Thyroid gland (tissue), 4 donors: ENCODE data around the gene TFAP2D. TPM values are rescaled to one million over a fixed set of nuclear protein-coding genes. Genes with fewer than 3 reads are reported as not detected.

Source experiments
- DNase-seq, 2 donors: peaks; one replicate each; pipeline ENCODE4 v3.0.0-alpha.2; 2019
- H3K27ac ChIP-seq, 3 donors: fragments of 200-600 bp; sonication (generic); 1 replicate in 2 of 3; 2 replicates in 1 of 3; pipeline ENCODE4 v1.5.1; 2016 to 2019; ENCODE audit warnings: mild to moderate bottlenecking in 1 of 3, moderate library complexity in 1 of 3
- H3K27me3 ChIP-seq: fragments of 200-600 bp; sonication (generic); one replicate; pipeline ENCODE4 v1.5.1; 2019
- H3K36me3 ChIP-seq, 2 donors: fragments of 200-600 bp; sonication (generic); one replicate each; pipeline ENCODE4 v1.5.1; 2016 to 2019
- H3K4me1 ChIP-seq, 2 donors: fragments of 200-600 bp; sonication (generic); one replicate each; pipeline ENCODE4 v1.5.1; 2017 to 2019
- H3K4me3 ChIP-seq, 3 donors: fragments of 200-600 bp; sonication (generic); replicated peaks in 1 of 3; 1 replicate in 2 of 3; 2 replicates in 1 of 3; pipeline ENCODE4 v1.5.1; 2016; ENCODE audit warnings: mild to moderate bottlenecking in 1 of 3
- H3K9me3 ChIP-seq: fragments of 200-600 bp; sonication (generic); one replicate; pipeline ENCODE4 v1.5.1; 2017
- POLR2A ChIP-seq, 2 donors: fragments of 450-650 bp; IDR thresholded peaks; one replicate each; pipeline ENCODE4 v1.6.1; 2017; ENCODE audit warnings: antibody characterized with exemption in 2 of 2, mild to moderate bottlenecking in 2 of 2, moderate library complexity in 1 of 2
- WGBS, 2 donors: methylation state at CpG; one replicate each; pipeline ENCODE4 v1.1.5; 2017; 5-methylcytosine and 5-hydroxymethylcytosine counted together
- intact Hi-C: fragments of 100-400 bp; cut with DNase I; formaldehyde crosslinking; loops from one replicate; pipeline ENCODE4 v1.15.1; 2023
- total RNA-seq, 4 donors: library from RNA; depleted of rRNA; stranded (reverse); fragments of >200 nt; gene quantifications; one replicate each; pipeline ENCODE4 v1.2.3, GENCODE V29; 2016
- TF ChIP-seq, protein P1 (sequence below), 6 experiments: fragments of 200-600 bp in 3 of 6; fragments of 450-650 bp in 3 of 6; sonication (generic) in 3 of 6; IDR thresholded peaks; one replicate each; pipeline ENCODE4 v1.5.1; 2016 to 2019; ENCODE audit warnings: antibody characterized with exemption in 6 of 6, mild to moderate bottlenecking in 2 of 6, inconsistent platforms in 1 of 6, moderate library complexity in 1 of 6

Gene TFAP2D
- total RNA-seq, 4 donors from 2014 or later: not detected

DNA sequence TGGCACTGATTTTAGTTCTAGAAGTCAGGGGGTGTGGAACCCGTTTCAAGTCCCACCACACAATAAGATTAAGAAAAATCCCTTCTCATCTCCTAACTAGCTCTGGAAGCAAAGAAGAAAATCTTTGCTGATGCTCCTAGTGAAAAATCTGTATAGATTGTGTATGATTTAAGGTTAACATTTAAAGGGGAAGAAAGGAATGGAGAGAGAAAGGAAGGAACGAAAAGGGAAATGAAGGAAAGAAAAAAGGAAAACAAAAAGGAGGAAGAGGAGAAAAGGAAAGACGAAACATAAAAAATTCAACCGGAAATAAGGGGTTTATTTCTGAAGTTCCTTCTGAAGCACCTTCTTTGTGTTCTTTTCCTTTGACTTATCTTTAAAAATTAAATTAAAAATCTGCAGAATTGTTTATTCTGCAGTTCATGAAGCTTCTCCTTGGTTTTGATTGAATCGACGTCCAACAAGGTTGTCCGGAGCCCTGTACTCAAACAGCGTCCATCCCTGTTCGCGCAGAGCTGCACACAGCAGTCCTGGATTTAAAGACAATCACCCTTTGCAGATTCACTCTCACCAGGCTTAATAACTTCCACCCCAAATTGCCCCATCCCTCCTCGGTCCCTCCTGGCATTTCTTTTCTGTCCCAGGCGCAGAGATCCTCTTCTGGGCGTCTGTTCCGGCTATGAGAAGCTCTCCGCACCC lies 103.8 kb downstream of the TFAP2D start:
- 11 to 15% methylated on average over 14 to 15 of the region's 15 CpGs for WGBS, 2 donors
- H3K27me3 ChIP-seq: peaks cover 25% of the 10 kb centered on the region
- no peak overlapping the region for H3K27ac ChIP-seq
- no peaks in the 10 kb centered on the region for H3K36me3 ChIP-seq
- TF ChIP-seq, protein P1, sequence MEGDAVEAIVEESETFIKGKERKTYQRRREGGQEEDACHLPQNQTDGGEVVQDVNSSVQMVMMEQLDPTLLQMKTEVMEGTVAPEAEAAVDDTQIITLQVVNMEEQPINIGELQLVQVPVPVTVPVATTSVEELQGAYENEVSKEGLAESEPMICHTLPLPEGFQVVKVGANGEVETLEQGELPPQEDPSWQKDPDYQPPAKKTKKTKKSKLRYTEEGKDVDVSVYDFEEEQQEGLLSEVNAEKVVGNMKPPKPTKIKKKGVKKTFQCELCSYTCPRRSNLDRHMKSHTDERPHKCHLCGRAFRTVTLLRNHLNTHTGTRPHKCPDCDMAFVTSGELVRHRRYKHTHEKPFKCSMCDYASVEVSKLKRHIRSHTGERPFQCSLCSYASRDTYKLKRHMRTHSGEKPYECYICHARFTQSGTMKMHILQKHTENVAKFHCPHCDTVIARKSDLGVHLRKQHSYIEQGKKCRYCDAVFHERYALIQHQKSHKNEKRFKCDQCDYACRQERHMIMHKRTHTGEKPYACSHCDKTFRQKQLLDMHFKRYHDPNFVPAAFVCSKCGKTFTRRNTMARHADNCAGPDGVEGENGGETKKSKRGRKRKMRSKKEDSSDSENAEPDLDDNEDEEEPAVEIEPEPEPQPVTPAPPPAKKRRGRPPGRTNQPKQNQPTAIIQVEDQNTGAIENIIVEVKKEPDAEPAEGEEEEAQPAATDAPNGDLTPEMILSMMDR (IDR thresholded peaks at IDR 0.05): no peak
- no peak for TF ChIP-seq POLR2A (IDR thresholded peaks at IDR 0.05)
- H3K4me1 ChIP-seq: peaks cover 10 to 15% of the 10 kb centered on the region in 2 donors
- intact Hi-C loops: loop anchor here (10.0 kb wide), 1 partner anchor 1208 kb away; no protein-coding TSS in a partner anchor
- DNase-seq: no peak
- H3K9me3 ChIP-seq: no peaks in the 10 kb centered on the region
- H3K4me3 ChIP-seq: no peak overlapping the region

DNA sequence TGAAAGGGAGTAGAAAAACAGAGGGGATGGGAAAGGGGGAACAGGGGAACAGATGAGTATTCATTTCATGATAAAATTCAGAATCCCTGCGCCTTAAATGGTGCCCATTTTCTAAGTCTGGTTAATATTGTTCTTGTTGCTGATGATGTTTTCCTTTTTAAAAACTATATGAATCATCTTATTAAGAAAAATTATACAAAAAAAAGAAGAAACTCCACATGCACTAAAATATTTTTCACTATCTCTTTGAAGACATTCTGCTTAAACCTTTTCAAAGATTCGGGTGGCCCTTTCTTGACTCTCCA lies 104.3 kb downstream of the TFAP2D start:
- 16 to 24% methylated on average over 2 of the region's 2 CpGs for WGBS, 2 donors
- no peak overlapping the region for H3K4me3 ChIP-seq
- peaks cover 25% of the 10 kb centered on the region for H3K27me3 ChIP-seq
- TF ChIP-seq, protein P1 (IDR thresholded peaks at IDR 0.05): no peak
- no peaks in the 10 kb centered on the region for H3K36me3 ChIP-seq
- H3K9me3 ChIP-seq: no peaks in the 10 kb centered on the region
- H3K4me1 ChIP-seq: peaks cover 10 to 15% of the 10 kb centered on the region in 2 donors
- no peak for DNase-seq
- H3K27ac ChIP-seq: no peak overlapping the region
- intact Hi-C loops: loop anchor here (10.0 kb wide), 1 partner anchor 1207 kb away; no protein-coding TSS in a partner anchor

DNA sequence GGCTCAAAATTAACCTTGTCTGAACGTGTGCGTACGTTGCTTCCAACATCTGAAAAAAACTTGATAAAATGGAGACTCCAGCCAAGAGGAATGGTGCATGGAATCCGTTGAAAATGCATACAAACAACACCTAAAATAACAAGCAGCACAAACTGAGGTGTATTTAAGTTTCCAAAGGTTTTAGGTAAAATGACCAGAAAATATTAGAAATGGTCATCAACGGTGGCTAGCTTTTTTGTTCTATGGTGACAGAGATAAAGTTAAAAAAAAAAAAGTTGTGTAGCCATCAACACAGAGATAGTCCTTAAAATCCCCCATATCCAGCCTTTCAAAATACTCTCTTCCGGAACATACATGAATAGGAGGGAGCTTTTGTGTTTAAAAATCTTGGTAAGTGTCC lies 104.7 kb downstream of the TFAP2D start:
- 9 to 12% methylated on average over 6 of the region's 6 CpGs for WGBS, 2 donors

DNA sequence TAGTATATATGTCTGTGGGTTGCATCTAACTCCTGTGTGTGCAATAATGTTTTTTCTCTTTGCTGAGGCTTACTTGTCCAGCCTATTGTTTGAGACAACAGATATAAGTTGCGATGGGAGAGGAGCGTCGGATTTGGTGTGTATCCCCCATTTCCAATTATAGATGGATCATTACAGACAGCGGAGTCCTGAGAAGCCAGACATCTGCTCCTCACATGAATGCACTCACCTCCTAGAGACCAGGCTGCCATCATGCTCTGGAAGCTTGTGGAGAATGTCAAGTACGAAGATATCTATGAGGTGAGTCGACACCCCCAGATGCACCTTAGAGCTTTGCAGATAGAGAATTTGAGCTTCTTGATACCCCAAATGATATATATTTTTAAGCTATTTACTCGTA lies 105.3 kb downstream of the TFAP2D start, which contains the start of gene TFAP2B:
TSS of gene TFAP2B (plus strand) at position 199 of the 400 bp plus-strand sequence. CDS start at position 220, 21 bp downstream.
- H3K9me3 ChIP-seq: no peaks in the 10 kb centered on the region
- TF ChIP-seq, protein P1 (IDR thresholded peaks at IDR 0.05): no peak
- TF ChIP-seq POLR2A (IDR thresholded peaks at IDR 0.05): no peak
- H3K36me3 ChIP-seq: no peaks in the 10 kb centered on the region
- no peak for DNase-seq
- H3K4me3 ChIP-seq: peak within 1 kb of the TSS in 1 of 3 donors; percentile 8
- intact Hi-C loops: loop anchor here (10.0 kb wide), 1 partner anchor 1206 kb away; no protein-coding TSS in a partner anchor
- 7% methylated on average over 7 of the region's 7 CpGs for WGBS, 2 donors
- peaks cover 31% of the 10 kb centered on the region for H3K27me3 ChIP-seq
- peaks cover 10 to 15% of the 10 kb centered on the region in 2 donors for H3K4me1 ChIP-seq
- no peak within 1 kb of the TSS for H3K27ac ChIP-seq

More for the DNA sequence above, 104.7 kb downstream of the TFAP2D start:
- no peaks in the 10 kb centered on the region for H3K9me3 ChIP-seq
- intact Hi-C loops: loop anchor here (10.0 kb wide), 1 partner anchor 1207 kb away; no protein-coding TSS in a partner anchor
- peaks cover 10 to 15% of the 10 kb centered on the region in 2 donors for H3K4me1 ChIP-seq
- H3K27me3 ChIP-seq: peaks cover 25% of the 10 kb centered on the region
- TF ChIP-seq, protein P1 (IDR thresholded peaks at IDR 0.05): no peak
- TF ChIP-seq POLR2A (IDR thresholded peaks at IDR 0.05): no peak
- H3K27ac ChIP-seq: no peak overlapping the region
- H3K36me3 ChIP-seq: no peaks in the 10 kb centered on the region
- no peak overlapping the region for H3K4me3 ChIP-seq
- DNase-seq: no peak

DNA sequence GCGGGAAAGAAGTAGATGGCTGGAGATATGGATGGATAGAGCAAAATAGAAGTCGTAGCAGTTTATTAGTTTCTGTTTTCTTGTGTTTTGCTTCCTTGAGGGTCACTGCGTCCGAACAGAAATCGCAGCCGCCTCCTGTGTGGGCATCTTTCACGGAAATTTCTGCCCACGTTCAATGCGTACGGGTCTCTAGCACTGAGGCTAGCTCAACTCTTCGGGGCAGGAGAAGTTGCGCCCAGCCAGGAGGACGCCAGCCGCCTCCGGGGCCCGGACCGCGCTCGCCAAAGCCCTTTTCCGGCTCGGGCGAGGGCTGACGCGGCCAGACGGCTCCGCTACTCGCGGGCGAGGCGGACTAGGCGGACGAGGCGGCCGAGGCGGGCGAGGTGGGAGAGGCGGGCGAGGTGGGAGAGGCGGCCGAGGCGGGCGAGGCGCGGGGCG lies 106.2 kb downstream of the TFAP2D start:
- TF ChIP-seq, protein P1 (IDR thresholded peaks at IDR 0.05): no peak
- no peak for TF ChIP-seq POLR2A (IDR thresholded peaks at IDR 0.05)
- intact Hi-C loops: loop anchor here (10.0 kb wide), 1 partner anchor 1205 kb away; no protein-coding TSS in a partner anchor
- Histone ChIP-seq H3K4me3 (peak overlapping the region in 1 of 3 donors; percentile 8), H3K27me3 (peaks cover 36% of the 10 kb centered on the region), H3K27ac (no peak overlapping the region), H3K9me3 (no peaks in the 10 kb centered on the region), H3K36me3 (no peaks in the 10 kb centered on the region), H3K4me1 (peaks cover 10 to 15% of the 10 kb centered on the region in 2 donors)
- DNase-seq: peak in 1 of 2 donors; percentile 9
- WGBS, 2 donors: 5 to 6% methylated on average over 32 to 38 of the region's 45 CpGs
